GM18861 (cell line): ENCODE results near the gene MAFB.

Experiments
- ATAC-seq: cut with Tn5 transposase; IDR thresholded peaks from one replicate; pipeline ENCODE4 v1.9.1; 2021; ENCODE audit not compliant: unreplicated experiment

Gene MAFB

GRCh38 chr20:40682104-40682981 is 6.7 kb downstream of the MAFB start:
- no peak for ATAC-seq

GRCh38 chr20:40681684-40682083 is 7.4 kb downstream of the MAFB start:
- no peak for ATAC-seq

- no peak for ATAC-seq
Measured at GRCh38 chr20:40681165-40681564, 7.9 kb downstream of the MAFB start.

- ATAC-seq, result peak; percentile 86
Measured at GRCh38 chr20:40680161-40680959, 8.7 kb downstream of the MAFB start.

- no peak for ATAC-seq
Measured at GRCh38 chr20:40679184-40679583, 9.9 kb downstream of the MAFB start.

- no peak for ATAC-seq
Measured at GRCh38 chr20:40678286-40678875, 10.7 kb downstream of the MAFB start.

- ATAC-seq, result no peak
Measured at GRCh38 chr20:40677343-40677924, 11.6 kb downstream of the MAFB start.

GRCh38 chr20:40676491-40677269 is 12.4 kb downstream of the MAFB start:
- ATAC-seq, result no peak

- no peak for ATAC-seq
Measured at GRCh38 chr20:40675599-40676221, 13.3 kb downstream of the MAFB start.

GRCh38 chr20:40673442-40673841 is 15.6 kb downstream of the MAFB start:
- ATAC-seq, result no peak

- no peak for ATAC-seq
Measured at GRCh38 chr20:40672095-40672494, 16.9 kb downstream of the MAFB start.

GRCh38 chr20:40670253-40670652 is 18.8 kb downstream of the MAFB start:
- no peak for ATAC-seq

GRCh38 chr20:40669692-40670091 is 19.3 kb downstream of the MAFB start:
- no peak for ATAC-seq

GRCh38 chr20:40668449-40669228 is 20.4 kb downstream of the MAFB start:
- ATAC-seq, result no peak

GRCh38 chr20:40667503-40667902 is 21.5 kb downstream of the MAFB start:
- no peak for ATAC-seq

- no peak for ATAC-seq
Measured at GRCh38 chr20:40666336-40666735, 22.7 kb downstream of the MAFB start.

- ATAC-seq, result no peak
Measured at GRCh38 chr20:40664891-40665290, 24.1 kb downstream of the MAFB start.

- no peak for ATAC-seq
Measured at GRCh38 chr20:40663991-40664880, 24.8 kb downstream of the MAFB start.
